ENCODE data around the gene SARM1. TPM values are rescaled to one million over a fixed set of nuclear protein-coding genes. Genes with fewer than 3 reads are reported as not detected.

Gene SARM1
- total RNA-seq, 1 donor from 2014 or later, result 0.53 TPM

DNA sequence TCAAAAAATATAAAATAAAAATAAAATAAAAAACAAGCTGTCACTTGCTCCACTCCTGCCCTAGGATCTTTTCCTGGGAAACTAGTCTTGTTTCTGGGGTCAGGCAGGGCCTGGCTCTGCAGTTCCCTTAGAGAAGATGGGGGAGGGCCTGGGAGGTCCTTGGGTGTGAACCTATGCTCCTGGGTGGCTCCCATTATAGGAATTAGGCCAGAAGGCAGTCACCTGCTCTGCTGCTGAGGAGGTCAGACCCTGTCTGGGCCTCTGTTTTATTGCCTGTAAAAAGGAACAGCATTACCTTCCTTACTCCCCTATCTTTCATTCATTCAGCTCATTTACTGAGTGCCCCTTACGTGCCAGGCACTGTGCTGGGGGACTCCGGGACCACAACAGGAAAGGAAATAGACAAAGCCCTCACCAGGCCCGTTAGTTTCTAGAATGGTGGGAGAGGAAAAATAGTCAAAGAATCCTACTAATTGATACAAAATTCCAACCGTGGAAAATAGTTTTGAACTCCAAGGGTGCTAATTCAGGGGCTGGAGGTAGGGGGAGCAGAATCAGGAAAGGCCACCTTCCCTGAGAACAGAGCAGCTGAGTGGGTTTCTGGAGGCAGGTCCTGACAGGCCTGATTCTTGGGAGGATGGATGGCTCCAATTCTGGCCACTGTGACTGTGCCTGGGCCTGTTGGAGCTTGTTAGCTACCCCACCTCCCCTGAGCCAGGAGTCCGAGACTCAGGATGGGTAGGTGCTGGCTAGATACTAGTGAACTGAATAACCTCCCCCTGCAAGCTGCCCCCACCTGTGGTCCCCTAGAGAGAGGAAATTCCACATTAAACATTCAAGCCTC lies 35.9 kb downstream of the SARM1 start:
- FAIRE-seq (no peak), DNase-seq (ENCODE audit: low read depth) (peak; percentile 98)

DNA sequence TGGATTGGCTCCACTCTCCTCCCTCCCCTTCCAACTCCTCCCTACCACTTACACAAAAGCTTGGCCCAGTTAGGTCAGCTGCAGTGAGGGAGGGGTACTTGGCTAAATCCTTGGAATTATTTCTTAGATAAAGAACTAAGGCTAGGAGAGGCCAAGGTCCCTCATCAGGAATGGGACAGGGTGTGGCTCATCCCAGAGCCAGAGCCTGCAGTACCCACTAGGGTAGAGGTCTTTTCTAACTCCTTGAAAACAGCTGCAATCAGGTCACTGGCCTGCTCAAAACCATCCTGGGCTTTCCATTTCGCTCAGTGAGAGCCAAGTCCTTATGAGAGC lies 36.4 kb downstream of the SARM1 start:
- FAIRE-seq, result no peak
- Histone ChIP-seq H3K4me3 (ENCODE audit: low read depth, low read length) (no peak overlapping the region), H3K36me3 (ENCODE audit: control insufficient read depth, insufficient read depth, low read length) (peaks cover 2% of the 10 kb centered on the region), H3K27me3 (ENCODE audit: control insufficient read depth, insufficient read depth, low read length) (no peaks in the 10 kb centered on the region)
- TF ChIP-seq, protein P1, sequence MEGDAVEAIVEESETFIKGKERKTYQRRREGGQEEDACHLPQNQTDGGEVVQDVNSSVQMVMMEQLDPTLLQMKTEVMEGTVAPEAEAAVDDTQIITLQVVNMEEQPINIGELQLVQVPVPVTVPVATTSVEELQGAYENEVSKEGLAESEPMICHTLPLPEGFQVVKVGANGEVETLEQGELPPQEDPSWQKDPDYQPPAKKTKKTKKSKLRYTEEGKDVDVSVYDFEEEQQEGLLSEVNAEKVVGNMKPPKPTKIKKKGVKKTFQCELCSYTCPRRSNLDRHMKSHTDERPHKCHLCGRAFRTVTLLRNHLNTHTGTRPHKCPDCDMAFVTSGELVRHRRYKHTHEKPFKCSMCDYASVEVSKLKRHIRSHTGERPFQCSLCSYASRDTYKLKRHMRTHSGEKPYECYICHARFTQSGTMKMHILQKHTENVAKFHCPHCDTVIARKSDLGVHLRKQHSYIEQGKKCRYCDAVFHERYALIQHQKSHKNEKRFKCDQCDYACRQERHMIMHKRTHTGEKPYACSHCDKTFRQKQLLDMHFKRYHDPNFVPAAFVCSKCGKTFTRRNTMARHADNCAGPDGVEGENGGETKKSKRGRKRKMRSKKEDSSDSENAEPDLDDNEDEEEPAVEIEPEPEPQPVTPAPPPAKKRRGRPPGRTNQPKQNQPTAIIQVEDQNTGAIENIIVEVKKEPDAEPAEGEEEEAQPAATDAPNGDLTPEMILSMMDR (IDR thresholded peaks at IDR 0.05; ENCODE audit: insufficient read depth, low read length, severe bottlenecking), result no peak
- DNase-seq (ENCODE audit: low read depth), result no peak

More for the DNA sequence above, 35.9 kb downstream of the SARM1 start:
- no peaks in the 10 kb centered on the region for H3K27me3 ChIP-seq (ENCODE audit: control insufficient read depth, insufficient read depth, low read length)
- H3K36me3 ChIP-seq (ENCODE audit: control insufficient read depth, insufficient read depth, low read length), result peaks cover 2% of the 10 kb centered on the region
- H3K4me3 ChIP-seq (ENCODE audit: low read depth, low read length), result no peak overlapping the region
- TF ChIP-seq, protein P1 (IDR thresholded peaks at IDR 0.05; ENCODE audit: insufficient read depth, low read length, severe bottlenecking), result peak; percentile 24

DNA sequence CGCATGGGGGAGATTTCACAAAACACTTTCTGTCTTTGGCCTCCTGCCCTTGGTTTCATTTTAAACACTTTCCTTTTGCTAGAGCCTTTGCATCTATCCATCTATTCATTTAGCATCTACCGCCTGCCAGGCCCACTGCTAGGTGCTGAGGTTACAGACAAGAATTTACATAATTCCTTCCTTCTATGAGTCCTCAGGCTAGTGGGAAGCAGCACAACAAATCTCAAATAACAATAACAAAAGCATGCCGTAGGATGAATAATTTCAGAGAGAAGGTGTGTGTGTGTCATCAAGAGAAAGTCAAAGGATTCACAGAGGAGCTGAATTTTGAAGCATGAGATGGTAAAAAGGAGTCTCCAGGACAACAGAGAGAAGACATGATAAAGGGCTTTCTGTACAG lies 40.6 kb downstream of the SARM1 start:
- Histone ChIP-seq H3K27me3 (ENCODE audit: control insufficient read depth, insufficient read depth, low read length) (no peaks in the 10 kb centered on the region), H3K4me3 (ENCODE audit: low read depth, low read length) (no peak overlapping the region), H3K36me3 (ENCODE audit: control insufficient read depth, insufficient read depth, low read length) (no peaks in the 10 kb centered on the region)
- FAIRE-seq, result no peak
- peak; percentile 59 for DNase-seq (ENCODE audit: low read depth)
- TF ChIP-seq, protein P1 (IDR thresholded peaks at IDR 0.05; ENCODE audit: insufficient read depth, low read length, severe bottlenecking), result no peak

DNA sequence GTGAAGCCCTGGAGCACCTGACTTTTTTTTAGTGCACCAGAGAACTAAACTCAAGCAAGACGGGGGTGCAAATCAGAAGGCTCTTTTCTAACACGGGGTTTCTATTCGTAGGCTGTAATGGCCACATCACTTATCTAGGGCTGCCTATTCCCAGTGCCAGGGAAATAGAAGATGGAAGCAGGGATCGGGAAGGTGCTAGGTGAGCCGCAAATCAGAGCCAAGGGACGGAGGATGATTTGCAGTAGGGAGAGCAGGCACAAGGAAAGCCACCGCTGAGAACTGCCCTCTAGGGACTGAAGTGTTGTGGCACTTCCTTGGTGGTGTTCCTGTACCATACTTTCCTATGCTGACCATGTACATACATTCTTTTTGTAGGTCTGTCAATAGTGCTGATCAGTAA lies 42.3 kb downstream of the SARM1 start:
- Histone ChIP-seq H3K36me3 (ENCODE audit: control insufficient read depth, insufficient read depth, low read length) (no peaks in the 10 kb centered on the region), H3K4me3 (ENCODE audit: low read depth, low read length) (no peak overlapping the region), H3K27me3 (ENCODE audit: control insufficient read depth, insufficient read depth, low read length) (no peaks in the 10 kb centered on the region)
- DNase-seq (ENCODE audit: low read depth) (no peak), FAIRE-seq (no peak)
- TF ChIP-seq, protein P1 (IDR thresholded peaks at IDR 0.05; ENCODE audit: insufficient read depth, low read length, severe bottlenecking), result no peak

DNA sequence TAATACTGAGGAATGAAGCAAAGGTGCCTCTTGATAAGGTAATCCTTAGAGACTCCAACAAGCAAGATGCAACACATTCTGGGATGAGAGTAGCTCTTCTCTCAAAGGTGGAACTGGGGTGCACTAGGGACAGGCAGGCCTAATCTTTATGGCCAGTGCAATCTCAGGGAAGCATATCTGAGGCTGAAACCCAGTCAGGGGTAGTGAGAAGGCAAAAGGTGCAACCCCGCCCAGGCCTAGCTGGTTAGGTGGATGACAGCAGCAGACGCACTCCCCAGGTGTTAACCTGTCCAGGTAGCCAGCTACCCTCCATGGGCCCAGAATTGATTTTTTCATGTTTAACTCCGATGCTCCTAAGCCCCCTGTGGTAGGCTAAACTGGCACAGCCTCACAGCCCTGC lies 44.4 kb downstream of the SARM1 start:
- no peaks in the 10 kb centered on the region for H3K36me3 ChIP-seq (ENCODE audit: control insufficient read depth, insufficient read depth, low read length)
- FAIRE-seq (no peak), DNase-seq (ENCODE audit: low read depth) (no peak)
- no peak overlapping the region for H3K4me3 ChIP-seq (ENCODE audit: low read depth, low read length)
- no peaks in the 10 kb centered on the region for H3K27me3 ChIP-seq (ENCODE audit: control insufficient read depth, insufficient read depth, low read length)
- TF ChIP-seq, protein P1 (IDR thresholded peaks at IDR 0.05; ENCODE audit: insufficient read depth, low read length, severe bottlenecking), result no peak
